Central memory CD8-positive, alpha-beta T cell (primary cell): ENCODE data around the gene FAM47E.

Experiments
- ATAC-seq: fragments of 150-1000 bp; cut with Tn5 transposase; replicated peaks from 2 replicates; pipeline ENCODE4 v1.10.0; 2022; ENCODE audit warnings: mild to moderate bottlenecking, moderate FRiP score, moderate number of reproducible peaks; ENCODE audit not compliant: poor library complexity, severe bottlenecking; ENCODE audit errors: extremely low read depth
- DNase-seq, 2 donors: peaks; one replicate each; pipeline ENCODE4 v3.0.0; 2021; ENCODE audit warnings: low spot score in 2 of 2
- H3K27ac Mint-ChIP-seq: one replicate; pipeline ENCODE4 v1.8.0; 2022; ENCODE audit warnings: low read depth, mild to moderate bottlenecking, moderate library complexity, mixed read lengths
- H3K27me3 Mint-ChIP-seq: one replicate; pipeline ENCODE4 v1.8.0; 2022; ENCODE audit warnings: mixed read lengths
- H3K36me3 Mint-ChIP-seq: one replicate; pipeline ENCODE4 v1.8.0; 2022; ENCODE audit warnings: mild to moderate bottlenecking, moderate library complexity, mixed read lengths; ENCODE audit not compliant: insufficient read depth
- H3K4me1 Mint-ChIP-seq: one replicate; pipeline ENCODE4 v1.8.0; 2022; ENCODE audit warnings: mixed read lengths
- H3K4me3 Mint-ChIP-seq: one replicate; pipeline ENCODE4 v1.8.0; 2022; ENCODE audit warnings: mild to moderate bottlenecking, moderate library complexity, mixed read lengths
- H3K9me3 Mint-ChIP-seq: one replicate; pipeline ENCODE4 v1.8.0; 2022; ENCODE audit warnings: mixed read lengths

The FAM47E gene

DNA sequence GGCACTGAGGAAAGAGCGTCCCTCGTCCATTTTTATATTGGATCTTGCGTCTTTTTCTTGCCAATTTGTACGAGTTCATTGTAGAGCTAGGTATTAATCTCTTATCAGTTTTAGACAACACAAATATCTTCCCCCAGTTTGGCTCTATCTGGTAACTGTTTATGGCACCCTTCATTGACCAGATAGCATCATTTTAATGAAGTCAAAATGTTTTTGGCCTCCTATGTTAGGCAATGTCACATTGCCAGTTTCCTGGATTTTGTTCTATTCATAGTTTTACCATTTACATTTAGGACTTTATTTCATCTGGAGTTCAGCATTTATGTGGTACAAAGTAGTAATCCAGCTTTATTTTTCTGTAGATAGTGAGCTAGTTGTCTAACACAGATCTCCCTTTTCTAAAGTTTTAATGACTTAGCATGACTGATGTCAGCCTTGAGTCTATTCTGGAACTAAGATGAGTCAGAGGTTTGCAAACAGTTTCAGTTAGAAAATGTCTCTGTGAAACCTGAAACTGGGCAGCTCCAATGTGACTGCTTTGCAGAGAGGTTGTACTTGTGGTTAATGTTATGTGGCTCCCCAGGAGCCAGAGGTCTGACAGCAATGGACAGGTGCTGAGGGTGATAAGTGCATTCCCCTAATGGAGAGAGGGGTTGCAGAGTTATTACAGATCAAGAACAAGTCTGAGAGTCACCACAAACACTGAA is 49.7 kb downstream of the FAM47E start:
- Mint-ChIP-seq H3K4me3 (no peak overlapping the region), H3K4me1 (peaks cover 38% of the 10 kb centered on the region), H3K36me3 (peaks cover 3% of the 10 kb centered on the region), H3K27me3 (no peaks in the 10 kb centered on the region), H3K27ac (peak overlapping the region; percentile 36), H3K9me3 (peaks cover 11% of the 10 kb centered on the region)
- DNase-seq (no peak), ATAC-seq (no peak)

DNA sequence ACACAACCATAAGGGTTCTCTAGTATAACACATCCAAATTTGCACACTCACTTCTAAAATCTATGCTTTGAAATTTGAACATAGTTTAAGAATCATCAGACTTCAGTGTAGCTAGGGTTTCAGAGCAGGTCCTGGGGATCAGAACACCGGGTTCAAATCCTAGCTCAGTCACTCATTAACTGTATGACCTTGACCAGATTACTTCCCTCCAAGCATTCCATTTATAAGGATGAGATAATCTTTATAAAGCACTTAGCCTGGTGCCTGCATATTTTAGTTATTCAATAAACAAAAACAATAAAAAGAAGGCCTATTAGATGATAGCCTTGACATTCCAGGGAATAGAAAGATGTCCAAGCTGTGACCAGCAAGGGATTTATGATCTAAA is 50.2 kb downstream of the FAM47E start:
- peaks cover 3% of the 10 kb centered on the region for H3K36me3 Mint-ChIP-seq
- ATAC-seq (no peak), DNase-seq (no peak)
- H3K4me3 Mint-ChIP-seq = no peak overlapping the region
- no peaks in the 10 kb centered on the region for H3K27me3 Mint-ChIP-seq
- peaks cover 38% of the 10 kb centered on the region for H3K4me1 Mint-ChIP-seq
- H3K27ac Mint-ChIP-seq = peak overlapping the region; percentile 36
- H3K9me3 Mint-ChIP-seq = peaks cover 11% of the 10 kb centered on the region

DNA sequence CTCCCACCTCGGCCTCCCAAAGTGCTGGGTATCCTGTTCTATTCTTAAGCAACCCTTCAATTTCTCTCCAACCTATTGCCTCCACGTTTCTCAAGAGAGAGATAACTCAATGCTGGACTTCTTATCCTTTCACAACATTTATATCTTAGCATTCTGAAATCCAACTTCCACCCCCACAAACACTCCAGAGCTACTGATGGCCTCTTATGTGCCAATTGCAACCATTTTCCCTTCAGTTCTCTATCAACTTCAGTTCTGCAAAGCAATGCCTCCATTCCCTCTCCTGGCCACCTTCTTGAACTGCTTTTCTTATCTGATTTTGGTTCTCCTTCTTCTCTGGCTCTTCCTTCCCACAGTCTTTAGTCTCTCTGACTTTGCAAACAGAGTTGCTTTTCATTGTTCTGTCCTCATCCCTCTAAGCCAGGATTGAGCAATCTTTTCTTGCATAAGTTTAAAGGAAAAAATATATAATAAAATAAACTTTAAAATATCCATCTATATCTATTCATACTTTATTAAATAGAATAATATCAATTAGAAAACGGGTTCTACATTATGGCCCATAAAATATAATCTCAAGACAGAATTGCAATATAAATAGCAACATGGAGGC is 51.4 kb downstream of the FAM47E start:
- peaks cover 38% of the 10 kb centered on the region for H3K4me1 Mint-ChIP-seq
- H3K36me3 Mint-ChIP-seq = peaks cover 3% of the 10 kb centered on the region
- peaks cover 5% of the 10 kb centered on the region for H3K9me3 Mint-ChIP-seq
- no peak for ATAC-seq
- no peak for DNase-seq
- H3K27me3 Mint-ChIP-seq = no peaks in the 10 kb centered on the region
- H3K27ac Mint-ChIP-seq = peak overlapping the region; percentile 36
- no peak overlapping the region for H3K4me3 Mint-ChIP-seq

DNA sequence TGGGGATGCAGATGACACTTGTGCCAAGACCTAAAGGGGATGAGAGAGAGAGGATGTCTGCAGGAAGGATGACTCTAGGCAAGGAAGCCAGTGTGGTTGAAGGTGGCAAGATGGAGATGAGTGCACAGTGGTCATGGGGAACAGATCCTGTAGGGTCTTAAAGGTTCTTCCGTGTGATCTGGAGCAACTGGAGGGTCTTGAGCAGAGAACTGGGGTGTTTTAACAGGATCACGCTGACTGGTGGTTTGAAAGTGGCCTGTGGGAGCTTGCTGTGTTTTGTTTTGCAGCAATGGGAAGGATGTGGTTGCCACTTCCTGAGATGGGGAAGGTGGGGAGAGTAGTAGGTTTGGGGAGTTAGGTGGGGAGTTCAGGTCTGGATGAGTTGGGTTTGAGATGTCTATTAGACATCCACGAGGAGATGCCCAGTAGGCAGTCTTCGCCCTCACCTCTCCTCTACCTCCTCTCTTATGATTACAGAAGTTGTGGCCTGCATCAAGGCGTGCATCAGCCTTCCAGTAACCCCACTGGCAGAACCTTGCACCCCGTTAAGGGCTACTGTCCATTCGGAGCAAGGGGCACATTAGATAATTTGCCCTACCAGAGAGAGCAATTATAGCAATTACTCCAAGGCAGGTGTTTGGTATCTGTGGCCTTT is 53.6 kb downstream of the FAM47E start:
- Mint-ChIP-seq H3K9me3 (no peaks in the 10 kb centered on the region), H3K27me3 (no peaks in the 10 kb centered on the region), H3K36me3 (peaks cover 3% of the 10 kb centered on the region), H3K27ac (peak overlapping the region; percentile 36), H3K4me1 (peaks cover 51% of the 10 kb centered on the region), H3K4me3 (peak overlapping the region; percentile 79)
- peak; percentile 51 for ATAC-seq
- DNase-seq = no peak

DNA sequence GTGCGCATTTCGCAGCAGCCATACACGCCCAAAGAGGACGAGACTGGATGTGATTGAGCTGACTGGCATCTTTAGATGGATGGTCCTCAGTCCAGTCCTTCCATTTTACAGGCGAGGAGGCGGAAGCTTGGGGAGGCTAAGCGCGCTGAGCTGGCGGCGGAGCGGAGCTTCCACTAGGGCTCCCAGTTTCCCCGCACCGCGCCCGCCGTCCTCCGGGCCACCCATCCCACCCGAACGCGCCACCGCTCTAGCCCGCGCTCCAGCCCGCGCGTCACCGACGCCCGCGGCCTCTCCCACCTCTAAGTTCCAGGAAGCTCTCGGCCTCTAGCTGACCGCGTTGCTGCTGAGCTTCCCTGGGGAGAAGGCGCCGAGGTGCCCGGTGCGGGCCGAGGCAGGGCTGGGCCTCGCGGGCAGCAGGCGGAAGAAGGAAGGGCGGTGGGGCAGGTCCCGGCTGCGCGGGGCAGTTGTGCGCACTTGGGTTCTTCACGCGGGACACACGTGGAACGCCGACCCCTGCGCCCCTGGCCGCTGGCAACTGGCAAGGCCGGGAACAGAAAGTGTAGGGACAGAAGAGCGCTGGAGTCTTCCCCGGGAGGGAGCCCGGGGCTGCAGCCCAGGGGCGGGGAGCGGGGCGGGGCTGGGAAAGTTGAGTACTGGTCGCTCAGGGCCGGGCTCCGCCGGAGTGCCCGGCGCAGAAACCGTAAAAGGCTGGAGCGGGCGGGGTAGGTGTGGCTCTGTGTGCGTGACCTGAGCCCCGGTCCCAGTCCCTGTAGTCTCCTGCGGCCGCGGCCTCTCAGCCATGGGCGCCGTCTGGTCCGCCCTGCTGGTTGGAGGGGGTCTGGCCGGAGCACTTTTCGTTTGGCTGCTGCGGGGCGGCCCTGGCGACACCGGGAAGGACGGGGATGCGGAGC is 54.7 kb downstream of the FAM47E start, which contains the start of gene STBD1:
TSS of gene STBD1 (plus strand) at position 763 of the 911 bp plus-strand sequence. CDS start at position 800, 37 bp downstream.
- peaks cover 46% of the 10 kb centered on the region for H3K4me1 Mint-ChIP-seq
- peak within 1 kb of the TSS; percentile 79 for H3K4me3 Mint-ChIP-seq
- DNase-seq (peak in 1 of 2 donors; percentile 13), ATAC-seq (peak; percentile 41)
- peak within 1 kb of the TSS; percentile 47 for H3K27ac Mint-ChIP-seq
- no peaks in the 10 kb centered on the region for H3K27me3 Mint-ChIP-seq
- no peaks in the 10 kb centered on the region for H3K9me3 Mint-ChIP-seq
- peaks cover 3% of the 10 kb centered on the region for H3K36me3 Mint-ChIP-seq

DNA sequence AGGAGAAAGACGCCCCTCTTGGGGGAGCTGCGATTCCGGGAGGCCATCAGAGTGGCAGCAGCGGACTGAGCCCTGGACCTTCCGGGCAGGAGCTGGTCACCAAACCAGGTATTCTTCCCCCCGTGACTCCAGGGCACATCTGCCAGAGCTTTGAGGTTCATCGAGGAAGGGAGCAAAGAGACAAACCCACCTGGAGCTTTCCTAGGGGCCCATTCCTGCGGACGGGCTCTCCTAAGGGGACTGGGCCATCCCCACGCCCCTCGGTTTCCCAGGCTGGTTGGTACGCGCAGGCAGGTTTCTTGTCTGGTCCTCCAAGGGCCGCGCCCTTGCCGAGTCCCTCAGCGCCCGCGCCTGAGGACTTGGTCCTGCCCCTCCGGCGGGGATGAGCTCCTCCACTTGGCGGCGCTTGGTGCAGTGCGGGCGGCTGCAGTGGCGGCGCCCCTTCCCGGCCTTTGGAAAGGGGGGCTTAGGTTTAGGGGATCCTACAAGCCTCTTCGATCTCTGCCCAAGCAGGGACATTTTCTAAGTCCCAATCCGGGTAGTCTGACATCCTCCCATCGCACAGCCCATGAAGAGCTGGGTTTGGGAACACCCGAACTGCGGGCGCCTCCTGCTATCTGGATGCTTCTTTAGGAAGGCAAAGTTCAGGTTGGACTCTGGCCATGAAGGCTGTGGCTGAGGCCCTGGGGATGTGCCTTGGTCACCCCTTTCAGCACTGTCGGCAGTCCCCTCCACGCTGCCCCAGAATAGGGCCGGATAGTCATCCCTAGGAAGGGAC is 55.5 kb downstream of the FAM47E start:
- no peak for DNase-seq
- H3K27ac Mint-ChIP-seq = peak overlapping the region; percentile 47
- H3K4me1 Mint-ChIP-seq = peaks cover 40% of the 10 kb centered on the region
- peak overlapping the region; percentile 79 for H3K4me3 Mint-ChIP-seq
- no peak for ATAC-seq
- no peaks in the 10 kb centered on the region for H3K9me3 Mint-ChIP-seq
- peaks cover 3% of the 10 kb centered on the region for H3K36me3 Mint-ChIP-seq
- no peaks in the 10 kb centered on the region for H3K27me3 Mint-ChIP-seq

DNA sequence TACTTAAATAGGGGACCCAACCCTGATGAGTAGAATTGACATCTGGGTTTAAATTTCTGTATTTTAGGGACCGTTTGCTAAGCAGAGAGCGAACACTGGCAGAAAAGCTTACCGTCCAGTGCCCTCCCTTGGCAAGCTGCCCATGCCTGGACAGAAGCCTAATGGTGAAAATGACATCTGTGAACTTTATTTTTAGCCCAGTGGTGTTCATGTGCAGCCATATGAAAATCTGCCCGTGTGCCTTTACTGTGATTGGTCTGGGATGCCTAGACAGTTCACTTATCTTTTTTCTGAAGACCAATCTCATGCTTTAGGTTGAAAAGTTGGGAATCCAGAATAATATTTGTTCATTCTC is 56.1 kb downstream of the FAM47E start:
- Mint-ChIP-seq H3K4me3 (peak overlapping the region; percentile 79), H3K27ac (no peak overlapping the region), H3K9me3 (no peaks in the 10 kb centered on the region), H3K36me3 (peaks cover 3% of the 10 kb centered on the region), H3K27me3 (no peaks in the 10 kb centered on the region), H3K4me1 (peaks cover 35% of the 10 kb centered on the region)
- DNase-seq = no peak
- no peak for ATAC-seq

DNA sequence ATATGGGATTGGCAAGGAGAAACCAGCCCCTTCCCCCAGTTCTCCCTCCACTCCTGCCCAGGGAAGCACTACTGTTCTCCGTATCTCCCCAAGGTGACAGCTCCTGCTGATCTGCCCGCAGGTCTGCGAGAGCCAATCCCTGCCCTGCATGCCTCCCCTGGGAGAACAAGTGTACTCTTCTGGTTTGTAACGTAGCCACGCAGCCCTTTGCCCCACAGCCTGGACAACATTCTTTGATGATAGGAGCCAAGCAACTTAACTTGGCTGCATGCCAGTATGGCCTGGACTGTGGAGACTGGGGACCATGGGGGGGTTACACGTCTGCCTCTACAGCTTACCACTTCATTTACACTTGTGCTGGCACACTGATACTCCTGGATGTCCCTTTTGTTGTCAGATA is 57.0 kb downstream of the FAM47E start:
- no peak overlapping the region for H3K27ac Mint-ChIP-seq
- no peak for ATAC-seq
- DNase-seq = no peak
- no peaks in the 10 kb centered on the region for H3K9me3 Mint-ChIP-seq
- H3K4me3 Mint-ChIP-seq = peak overlapping the region; percentile 29
- peaks cover 3% of the 10 kb centered on the region for H3K36me3 Mint-ChIP-seq
- H3K4me1 Mint-ChIP-seq = peaks cover 28% of the 10 kb centered on the region
- H3K27me3 Mint-ChIP-seq = no peaks in the 10 kb centered on the region

DNA sequence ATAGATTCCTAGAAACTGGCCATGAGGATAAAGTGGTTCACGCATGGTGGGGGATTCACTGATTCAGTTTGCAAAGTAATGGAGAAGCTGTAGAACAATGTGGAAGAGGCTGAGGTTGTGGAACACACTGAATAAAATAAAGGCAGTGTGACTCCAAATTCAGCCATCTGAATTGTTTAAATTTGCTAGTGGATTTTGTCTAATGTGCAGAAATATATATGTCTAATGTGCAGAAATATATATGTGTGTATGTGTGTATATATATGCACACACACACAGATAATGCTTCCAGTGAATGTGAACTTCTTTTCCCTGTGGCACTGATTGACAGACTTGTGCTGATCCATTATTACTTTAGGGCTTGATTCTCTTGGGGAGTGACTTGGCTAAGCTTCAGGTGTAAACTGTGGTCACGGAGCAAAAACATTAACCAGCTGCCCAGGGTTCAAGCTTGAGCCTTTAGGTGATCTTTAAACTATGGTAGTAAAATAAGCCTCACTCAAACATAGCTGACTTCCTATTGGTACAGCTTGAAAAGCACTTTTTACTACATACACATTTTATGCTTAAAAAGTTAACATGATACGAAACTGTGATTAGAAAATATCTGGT is 58.5 kb downstream of the FAM47E start:
- H3K36me3 Mint-ChIP-seq = peaks cover 1% of the 10 kb centered on the region
- H3K27me3 Mint-ChIP-seq = no peaks in the 10 kb centered on the region
- no peak for DNase-seq
- no peak overlapping the region for H3K4me3 Mint-ChIP-seq
- no peaks in the 10 kb centered on the region for H3K9me3 Mint-ChIP-seq
- ATAC-seq = no peak
- H3K27ac Mint-ChIP-seq = no peak overlapping the region
- H3K4me1 Mint-ChIP-seq = peaks cover 18% of the 10 kb centered on the region

DNA sequence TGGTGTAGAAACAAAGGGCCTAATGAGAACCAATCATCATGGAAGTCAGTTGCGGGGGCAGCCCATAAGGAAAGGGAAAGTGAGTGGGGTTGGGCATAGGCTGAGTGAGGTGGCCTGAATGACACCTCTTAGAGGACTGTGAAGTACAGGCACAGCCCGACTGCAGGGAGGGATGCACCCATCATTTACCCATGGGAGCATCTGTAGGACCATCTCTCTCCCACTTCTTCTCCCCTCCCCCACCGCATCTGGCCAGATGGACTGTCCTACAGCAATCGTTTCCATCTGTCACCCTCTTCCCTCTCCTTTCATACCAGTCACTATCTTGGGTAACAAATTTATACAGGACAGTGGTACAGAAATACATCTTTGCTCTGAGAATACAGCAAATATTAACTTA is 59.2 kb downstream of the FAM47E start:
- DNase-seq (no peak), ATAC-seq (no peak)

DNA sequence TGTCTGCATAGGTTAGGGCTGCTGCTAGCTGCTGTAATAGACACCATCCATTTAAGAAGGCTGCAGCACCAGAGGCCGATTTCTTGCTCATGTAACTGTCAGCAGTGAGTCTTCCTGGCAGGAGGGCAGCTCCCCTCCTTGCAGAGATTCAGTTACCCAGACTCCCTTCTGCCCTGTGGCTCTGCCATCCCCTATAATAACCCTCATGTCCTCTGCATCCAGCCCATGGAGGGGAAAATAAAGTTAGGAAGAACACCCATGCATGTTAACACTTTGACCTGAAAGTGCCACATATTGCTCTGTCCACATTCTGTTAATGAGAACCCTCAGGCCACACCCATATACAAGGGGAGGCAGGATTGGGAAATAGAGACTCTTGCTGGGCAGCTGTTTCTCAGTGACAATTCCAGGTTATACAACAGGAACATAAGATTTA is 60.4 kb downstream of the FAM47E start:
- no peak for DNase-seq
- Mint-ChIP-seq H3K27ac (no peak overlapping the region), H3K9me3 (peaks cover 6% of the 10 kb centered on the region), H3K36me3 (peaks cover under 1% of the 10 kb centered on the region), H3K4me1 (peaks cover 12% of the 10 kb centered on the region), H3K4me3 (no peak overlapping the region), H3K27me3 (peaks cover 18% of the 10 kb centered on the region)
- ATAC-seq = no peak

More for the DNA sequence above, 59.2 kb downstream of the FAM47E start:
- no peak overlapping the region for H3K4me3 Mint-ChIP-seq
- no peaks in the 10 kb centered on the region for H3K36me3 Mint-ChIP-seq
- no peak overlapping the region for H3K27ac Mint-ChIP-seq
- no peaks in the 10 kb centered on the region for H3K9me3 Mint-ChIP-seq
- peaks cover 6% of the 10 kb centered on the region for H3K27me3 Mint-ChIP-seq
- peaks cover 12% of the 10 kb centered on the region for H3K4me1 Mint-ChIP-seq
